Measurements from ENCODE around the gene NTNG2. TPM values are rescaled to one million over a fixed set of nuclear protein-coding genes. Genes with fewer than 3 reads are reported as not detected.

Gene NTNG2
- total and polyA plus RNA-seq, 2 of the 13 experiments (the other 11 are each of a cell fraction or from before 2014, with no cell fraction given), result 0.02 to 0.36 TPM

DNA sequence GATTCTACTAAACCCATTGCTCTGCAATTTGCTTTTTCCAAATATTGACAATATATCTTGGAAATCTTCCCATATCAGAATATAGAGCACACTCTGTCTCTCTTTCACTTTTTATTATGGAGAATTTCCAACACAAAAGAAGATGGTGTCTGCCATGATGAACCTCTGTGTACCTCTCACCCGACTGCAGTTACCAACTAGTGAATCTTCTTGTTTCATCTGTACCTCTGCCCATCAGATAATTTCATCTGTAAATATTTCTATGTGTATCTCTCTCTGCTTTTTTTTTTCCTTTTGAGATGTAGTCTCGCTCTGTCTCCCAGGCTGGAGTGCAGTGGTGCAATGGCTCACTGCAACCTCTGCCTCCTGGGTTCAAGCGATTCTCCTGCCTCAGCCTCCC lies 62.8 kb downstream of the NTNG2 start (continued):
- TF ChIP-seq KDM4B (CRISPR knock-in tag; IDR thresholded peaks at IDR 0.05) (no peak), ZNF747 (CRISPR knock-in tag; IDR thresholded peaks at IDR 0.05; ENCODE audit: borderline replicate concordance) (no peak), HNRNPLL (IDR thresholded peaks at IDR 0.05; ENCODE audit: low read depth, low read length, poor library complexity, severe bottlenecking) (no peak)

DNA sequence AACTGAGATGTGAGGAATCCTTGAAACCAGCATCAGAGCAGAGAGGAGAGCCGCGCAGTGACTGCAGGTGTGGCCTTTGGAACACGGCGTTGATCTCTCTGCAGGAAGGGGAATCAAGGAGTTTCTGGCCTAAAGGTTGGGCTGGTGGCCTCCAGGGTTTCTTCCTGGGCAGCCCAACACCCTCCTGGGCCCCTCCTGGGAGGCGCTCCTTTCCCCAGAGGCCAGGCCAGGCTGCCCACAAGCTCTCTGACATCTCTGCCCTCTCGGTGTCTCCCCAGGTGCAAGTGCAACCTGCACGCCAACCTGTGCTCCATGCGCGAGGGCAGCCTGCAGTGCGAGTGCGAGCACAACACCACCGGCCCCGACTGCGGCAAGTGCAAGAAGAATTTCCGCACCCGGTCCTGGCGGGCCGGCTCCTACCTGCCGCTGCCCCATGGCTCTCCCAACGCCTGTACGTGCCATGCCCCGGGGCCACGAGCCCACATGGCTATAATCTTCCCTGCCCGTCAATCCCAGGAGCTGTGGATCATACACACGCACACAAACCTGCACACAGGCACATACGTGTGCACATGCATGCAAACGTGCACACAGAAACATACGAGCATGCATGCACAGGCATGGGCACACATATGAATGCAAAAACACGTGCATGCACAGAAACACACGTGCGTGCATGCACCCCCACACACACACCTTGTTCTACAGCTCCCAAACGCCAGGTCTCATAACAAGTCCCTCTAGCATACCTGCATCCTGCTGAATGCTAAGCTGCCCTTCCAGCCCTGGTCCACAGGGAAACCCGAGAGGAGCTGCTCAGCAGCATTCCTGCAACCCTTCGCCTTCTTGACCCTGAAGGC lies 64.9 kb downstream of the NTNG2 start:
- POLR2A ChIA-PET, result no interaction called here
- no peaks in the 10 kb centered on the region for H4K20me1 ChIP-seq (ENCODE audit: insufficient read depth, low read length)
- no peak overlapping the region for H3K4me3 ChIP-seq (replicated peaks in 1 of 3; ENCODE audit: insufficient read depth in 1 of 3, low read depth in 2 of 3, low read length in 3 of 3)
- in situ Hi-C loops (cut with HindIII; ENCODE audit: extremely low pct_ligation_motif_present, low pct_unique_long_range_greater_than_20kb), result loop anchor here (25.0 kb wide), 1 partner anchor 640 kb away; no protein-coding TSS in a partner anchor
- no peaks in the 10 kb centered on the region for H3K79me2 ChIP-seq (ENCODE audit: insufficient read depth, low read length)
- no peak overlapping the region for H3K4me2 ChIP-seq (ENCODE audit: low read depth, low read length)
- no peaks in the 10 kb centered on the region for H3K9me3 ChIP-seq (ENCODE audit: low read length)
- no TSS peak for BruUV-seq (replicated peaks)
- WGBS (ENCODE audit: low lambda C conversion rate), result 31% methylated on average over 7 of the region's 34 CpGs
- no peak overlapping the region for H2AFZ ChIP-seq (ENCODE audit: low read length)
- TF ChIP-seq JUN (CRISPR knock-in tag; IDR thresholded peaks at IDR 0.05), result no peak
- TF ChIP-seq EZH2 (conservative IDR thresholded peaks at IDR 0.05; ENCODE audit: low read depth, low read length), result 0 out of 2 replicates have a peak, but pooled peaks have one; percentile 68
- TF ChIP-seq, protein P1, sequence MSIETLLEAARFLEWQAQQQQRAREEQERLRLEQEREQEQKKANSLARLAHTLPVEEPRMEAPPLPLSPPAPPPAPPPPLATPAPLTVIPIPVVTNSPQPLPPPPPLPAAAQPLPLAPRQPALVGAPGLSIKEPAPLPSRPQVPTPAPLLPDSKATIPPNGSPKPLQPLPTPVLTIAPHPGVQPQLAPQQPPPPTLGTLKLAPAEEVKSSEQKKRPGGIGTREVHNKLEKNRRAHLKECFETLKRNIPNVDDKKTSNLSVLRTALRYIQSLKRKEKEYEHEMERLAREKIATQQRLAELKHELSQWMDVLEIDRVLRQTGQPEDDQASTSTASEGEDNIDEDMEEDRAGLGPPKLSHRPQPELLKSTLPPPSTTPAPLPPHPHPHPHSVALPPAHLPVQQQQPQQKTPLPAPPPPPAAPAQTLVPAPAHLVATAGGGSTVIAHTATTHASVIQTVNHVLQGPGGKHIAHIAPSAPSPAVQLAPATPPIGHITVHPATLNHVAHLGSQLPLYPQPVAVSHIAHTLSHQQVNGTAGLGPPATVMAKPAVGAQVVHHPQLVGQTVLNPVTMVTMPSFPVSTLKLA (IDR thresholded peaks at IDR 0.05), result peak; percentile 100
- no peaks in the 10 kb centered on the region for H3K4me1 ChIP-seq (ENCODE audit: insufficient read depth, low read length)
- H3K9ac ChIP-seq (ENCODE audit: insufficient read depth, low read depth, low read length), result no peak overlapping the region
- DNase-seq (ENCODE audit: low spot score) (no peak), ATAC-seq (no peak), FAIRE-seq (no peak)
- peaks cover 12 to 80% of the 10 kb centered on the region in 2 experiments; a peak in 4 of 5 replicates for H3K27me3 ChIP-seq (ENCODE audit: control insufficient read depth in 1 of 2, insufficient read depth in 2 of 2, low read length in 2 of 2)
- H3K27ac ChIP-seq (ENCODE audit: extremely low read length, insufficient read depth, low read length), result no peak overlapping the region
- CTCF ChIA-PET (ENCODE audit: low intra/inter-chr PET ratio, low total read pairs), result no interaction called here
- intact Hi-C loops (cut with micrococcal nuclease; ENCODE audit: unreplicated experiment), result no loop called here
- no peaks in the 10 kb centered on the region for H3K36me3 ChIP-seq (replicated peaks in 1 of 2; ENCODE audit: control insufficient read depth in 1 of 2, insufficient read depth in 2 of 2, low read length in 2 of 2)

Measured in HepG2 (cell line).